GM19463 (cell line): Measurements from ENCODE around the gene CMTM4.
"Not testable (repeated sequence)": the region's sequence is repeated elsewhere in the genome, so short reads cannot be mapped to it uniquely, and the experiment has no call there.

Source experiments
- ATAC-seq: cut with Tn5 transposase; IDR thresholded peaks from one replicate; pipeline ENCODE4 v1.9.1; 2021; ENCODE audit warnings: mild to moderate bottlenecking, moderate library complexity; ENCODE audit not compliant: unreplicated experiment

Gene CMTM4

GRCh38 chr16:66649167-66649566, 47.4 kb downstream of the CMTM4 start:
- ATAC-seq = no peak

- no peak for ATAC-seq
Observed at GRCh38 chr16:66647866-66648265, 48.7 kb downstream of the CMTM4 start.

GRCh38 chr16:66641387-66641786, 55.2 kb downstream of the CMTM4 start:
- no peak for ATAC-seq

GRCh38 chr16:66640724-66641314, 55.7 kb downstream of the CMTM4 start:
- ATAC-seq = no peak

- ATAC-seq = no peak
Observed at GRCh38 chr16:66639091-66639885, 57.3 kb downstream of the CMTM4 start.

- ATAC-seq = no peak
Observed at GRCh38 chr16:66637806-66638205, 58.7 kb downstream of the CMTM4 start.

GRCh38 chr16:66636199-66636598, 60.3 kb downstream of the CMTM4 start:
- ATAC-seq = no peak

GRCh38 chr16:66635406-66635805, 61.1 kb downstream of the CMTM4 start:
- ATAC-seq = no peak

- ATAC-seq = no peak
Observed at GRCh38 chr16:66634527-66635196, 61.9 kb downstream of the CMTM4 start.

- not testable (repeated sequence) for ATAC-seq
Observed at GRCh38 chr16:66631558-66631957, 65.0 kb downstream of the CMTM4 start.

GRCh38 chr16:66630561-66631260, 65.8 kb downstream of the CMTM4 start:
- ATAC-seq = not testable (repeated sequence)

- ATAC-seq = no peak
Observed at GRCh38 chr16:66629856-66630255, 66.7 kb downstream of the CMTM4 start.

GRCh38 chr16:66627611-66628378, 68.7 kb downstream of the CMTM4 start:
- ATAC-seq = not testable (repeated sequence)

- ATAC-seq = no peak
Observed at GRCh38 chr16:66623755-66624154, 72.8 kb downstream of the CMTM4 start.

GRCh38 chr16:66622863-66623262, 73.7 kb downstream of the CMTM4 start:
- no peak for ATAC-seq

GRCh38 chr16:66621973-66622372, 74.6 kb downstream of the CMTM4 start:
- ATAC-seq = no peak

GRCh38 chr16:66620429-66620795, 76.1 kb downstream of the CMTM4 start:
- ATAC-seq = no peak

- ATAC-seq = no peak
Observed at GRCh38 chr16:66619534-66620428, 76.8 kb downstream of the CMTM4 start.

GRCh38 chr16:66618588-66619375, 77.8 kb downstream of the CMTM4 start:
- no peak for ATAC-seq
